Astrocyte of the hippocampus (primary cell): ENCODE data around the gene NECTIN2.
"Not testable (repeated sequence)": the region's sequence is repeated elsewhere in the genome, so short reads cannot be mapped to it uniquely, and the experiment has no call there.

Experiments used
- DNase-seq: peaks from one replicate; pipeline ENCODE4 v3.0.0; 2011; ENCODE audit warnings: low read depth, low spot score

The NECTIN2 gene

DNA sequence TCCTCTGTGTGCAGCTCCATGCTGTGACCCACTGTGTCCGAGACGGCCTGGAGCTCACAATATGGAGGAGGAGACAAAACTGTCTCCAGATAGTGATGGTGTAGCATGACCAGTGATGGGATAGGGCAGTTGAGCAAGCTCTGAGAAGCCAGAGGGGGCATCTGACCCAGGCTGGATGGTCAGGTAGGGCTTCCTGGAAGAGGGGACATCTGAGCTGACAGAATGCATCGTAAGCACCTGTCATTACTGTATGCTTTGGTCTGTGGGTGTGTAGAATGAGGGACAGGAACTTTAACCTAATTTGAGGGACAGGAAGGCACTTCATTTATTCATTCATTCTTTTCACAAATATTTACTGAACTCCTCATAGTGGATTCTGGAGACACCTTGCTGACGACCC lies 38.5 kb downstream of the NECTIN2 start:
- no peak for DNase-seq

DNA sequence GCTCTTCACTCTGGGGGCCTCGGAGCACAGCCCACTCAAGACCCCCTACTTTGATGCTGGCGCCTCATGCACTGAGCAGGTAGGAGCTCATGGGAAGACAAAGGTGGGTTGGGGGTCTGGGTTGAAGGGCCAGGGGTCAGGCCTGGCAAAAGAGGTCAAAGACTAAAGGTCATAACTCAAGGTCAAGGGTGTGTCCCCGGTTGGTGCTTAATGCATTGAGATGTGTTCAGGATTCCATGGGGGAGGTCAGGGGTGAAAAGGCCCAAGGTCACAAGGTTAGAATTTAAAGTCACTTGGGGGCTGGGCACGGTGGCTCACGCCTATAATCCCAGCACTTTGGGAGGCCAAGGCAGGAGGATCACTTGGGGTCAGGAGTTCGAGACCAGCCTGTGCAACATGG lies 40.0 kb downstream of the NECTIN2 start:
- DNase-seq, result no peak

DNA sequence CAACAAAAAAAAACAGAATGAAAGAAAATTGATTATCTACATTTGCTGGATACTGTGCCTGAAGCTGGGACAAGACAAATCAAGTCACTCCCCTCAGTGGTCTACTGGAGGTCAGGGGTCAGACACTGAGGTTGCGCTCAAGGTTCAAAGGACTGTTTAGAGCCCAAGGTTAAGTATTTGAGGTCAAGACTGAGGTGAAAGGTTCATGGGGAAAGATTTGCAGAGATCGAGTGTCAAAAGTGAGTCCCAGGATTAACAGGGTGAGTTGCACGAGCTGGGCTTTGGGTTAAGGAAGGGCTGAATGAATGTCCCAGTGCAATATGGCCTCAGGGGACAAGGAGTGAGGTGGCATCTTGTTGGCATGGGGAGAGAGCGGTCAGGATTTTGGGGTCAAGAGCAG lies 41.6 kb downstream of the NECTIN2 start:
- DNase-seq, result no peak

DNA sequence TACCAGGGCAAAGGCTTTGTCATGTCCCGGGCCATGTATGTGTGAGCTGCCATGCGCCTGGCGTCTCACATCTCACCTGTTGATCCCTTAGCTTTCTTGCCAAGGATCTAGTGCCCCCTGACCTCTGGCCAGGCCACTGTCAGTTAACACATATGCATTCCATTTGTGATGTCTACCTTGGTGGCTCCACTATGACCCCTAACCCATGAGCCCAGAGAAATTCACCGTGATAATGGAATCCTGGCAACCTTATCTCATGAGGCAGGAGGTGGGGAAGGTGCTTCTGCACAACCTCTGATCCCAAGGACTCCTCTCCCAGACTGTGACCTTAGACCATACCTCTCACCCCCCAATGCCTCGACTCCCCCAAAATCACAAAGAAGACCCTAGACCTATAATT lies 42.2 kb downstream of the NECTIN2 start:
- not testable (repeated sequence) for DNase-seq

DNA sequence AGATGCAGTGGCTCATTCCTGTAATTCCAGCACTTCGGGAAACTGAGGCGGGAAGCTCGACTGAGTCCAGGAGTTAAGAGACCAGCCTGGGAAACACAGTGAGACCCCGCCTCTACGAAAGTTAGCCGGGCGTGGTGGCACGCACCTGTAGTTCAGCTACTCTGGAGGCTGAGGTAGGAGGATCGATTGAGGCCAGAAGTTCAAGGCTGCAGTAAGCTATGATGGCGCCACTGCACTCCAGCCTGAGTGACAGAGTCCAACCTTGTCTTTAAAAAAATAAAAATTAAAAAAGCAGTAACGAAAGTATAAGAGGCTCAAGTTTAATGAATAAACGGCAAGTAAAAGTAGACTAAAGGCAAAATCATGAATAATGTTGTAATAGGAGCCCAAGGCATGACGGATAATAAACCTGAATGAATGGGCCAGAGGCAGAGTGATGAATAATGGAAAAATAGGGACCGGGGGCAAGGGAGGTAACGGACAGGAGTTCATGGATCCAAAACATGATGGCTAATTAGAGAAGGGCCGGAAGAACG lies 43.8 kb downstream of the NECTIN2 start:
- DNase-seq, result no peak

DNA sequence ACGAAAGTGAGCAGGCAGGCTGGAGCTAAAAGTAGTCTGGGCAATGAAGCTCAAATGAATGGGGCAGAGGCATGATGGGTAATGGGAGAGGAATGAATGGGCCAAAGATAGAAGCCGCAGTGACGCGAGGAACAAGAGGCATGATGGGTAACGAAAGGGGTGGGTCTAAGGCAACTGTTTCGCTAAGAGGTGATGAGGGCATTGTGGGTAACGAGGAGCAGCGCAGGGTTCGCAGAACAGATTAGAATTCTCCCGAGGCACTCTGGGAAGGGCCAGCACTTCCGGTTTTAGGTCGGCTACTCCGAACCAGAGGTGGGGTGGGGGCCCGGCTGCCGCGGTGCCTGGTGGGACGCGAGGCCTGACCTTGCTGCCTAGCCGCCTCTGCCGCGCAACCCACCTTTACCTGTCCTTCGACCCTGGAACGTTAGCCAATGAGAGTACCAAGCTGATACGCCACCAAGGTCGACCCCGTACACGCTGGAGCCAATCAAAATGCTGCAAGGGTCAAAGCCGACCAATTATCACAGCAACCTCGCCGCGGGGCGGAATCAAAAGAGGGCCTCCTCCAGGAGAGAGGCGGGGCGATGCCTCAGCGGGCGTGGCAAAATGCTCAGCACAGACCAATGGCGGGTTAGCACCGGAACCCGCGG lies 44.4 kb downstream of the NECTIN2 start:
- DNase-seq, result peak; percentile 100

DNA sequence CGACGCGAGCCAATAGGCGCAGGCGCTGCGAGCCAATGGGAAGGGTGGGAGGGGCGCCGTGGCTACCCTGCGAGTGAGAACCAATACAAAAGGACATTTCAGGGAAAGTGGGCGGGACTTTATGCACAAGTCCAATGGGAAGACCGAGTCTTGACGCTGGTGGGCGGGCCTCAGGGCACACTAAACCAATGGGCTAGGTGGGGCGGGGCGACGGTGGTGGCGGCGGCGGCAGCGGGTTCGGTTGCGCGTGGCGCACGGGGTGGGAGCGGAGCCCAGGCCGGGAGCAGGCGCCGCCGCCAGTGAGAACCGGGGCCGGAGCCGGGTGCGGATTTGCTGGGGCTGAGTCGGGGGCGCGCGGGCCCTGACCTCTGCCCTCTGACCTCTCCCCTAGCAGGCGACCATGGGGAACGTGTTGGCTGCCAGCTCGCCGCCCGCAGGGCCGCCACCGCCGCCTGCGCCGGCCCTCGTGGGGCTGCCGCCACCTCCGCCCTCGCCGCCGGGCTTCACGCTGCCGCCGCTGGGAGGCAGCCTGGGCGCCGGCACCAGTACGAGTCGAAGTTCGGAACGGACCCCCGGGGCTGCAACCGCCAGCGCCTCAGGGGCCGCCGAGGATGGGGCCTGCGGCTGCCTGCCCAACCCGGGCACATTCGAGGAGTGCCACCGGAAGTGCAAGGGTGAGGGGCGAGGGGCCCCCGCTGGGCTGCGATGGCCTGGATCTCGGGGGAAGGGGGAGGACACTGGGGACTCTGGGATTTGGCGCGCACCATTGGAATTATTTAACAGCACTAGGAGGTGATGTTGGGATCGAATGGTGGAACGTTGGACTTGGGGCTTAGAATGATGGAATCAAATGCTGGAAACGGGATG lies 45.2 kb downstream of the NECTIN2 start, which contains the start of gene TOMM40:
TSS of gene TOMM40 (plus strand) at position 239 of the 867 bp plus-strand sequence. CDS start at position 401, 162 bp downstream.
- DNase-seq, result peak; percentile 31

DNA sequence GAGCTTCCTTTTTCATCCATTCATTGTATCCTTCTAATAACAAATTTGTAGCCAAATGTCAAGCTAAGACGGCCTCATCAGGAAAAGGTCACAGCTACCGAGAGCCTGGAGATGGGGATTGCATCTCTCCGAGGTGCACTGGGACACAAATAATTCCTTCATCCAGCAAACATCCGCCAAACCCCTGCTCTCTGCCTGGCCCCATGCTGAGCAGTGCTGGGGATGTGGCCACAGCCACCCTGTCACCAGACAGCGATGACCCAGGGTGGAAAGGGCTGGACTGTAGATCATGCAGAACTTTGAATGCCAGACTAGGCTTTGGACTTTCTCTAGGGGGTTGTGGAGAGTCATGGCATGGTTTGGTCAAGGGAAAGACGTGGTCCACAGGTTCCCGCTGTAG lies 46.8 kb downstream of the NECTIN2 start:
- no peak for DNase-seq

DNA sequence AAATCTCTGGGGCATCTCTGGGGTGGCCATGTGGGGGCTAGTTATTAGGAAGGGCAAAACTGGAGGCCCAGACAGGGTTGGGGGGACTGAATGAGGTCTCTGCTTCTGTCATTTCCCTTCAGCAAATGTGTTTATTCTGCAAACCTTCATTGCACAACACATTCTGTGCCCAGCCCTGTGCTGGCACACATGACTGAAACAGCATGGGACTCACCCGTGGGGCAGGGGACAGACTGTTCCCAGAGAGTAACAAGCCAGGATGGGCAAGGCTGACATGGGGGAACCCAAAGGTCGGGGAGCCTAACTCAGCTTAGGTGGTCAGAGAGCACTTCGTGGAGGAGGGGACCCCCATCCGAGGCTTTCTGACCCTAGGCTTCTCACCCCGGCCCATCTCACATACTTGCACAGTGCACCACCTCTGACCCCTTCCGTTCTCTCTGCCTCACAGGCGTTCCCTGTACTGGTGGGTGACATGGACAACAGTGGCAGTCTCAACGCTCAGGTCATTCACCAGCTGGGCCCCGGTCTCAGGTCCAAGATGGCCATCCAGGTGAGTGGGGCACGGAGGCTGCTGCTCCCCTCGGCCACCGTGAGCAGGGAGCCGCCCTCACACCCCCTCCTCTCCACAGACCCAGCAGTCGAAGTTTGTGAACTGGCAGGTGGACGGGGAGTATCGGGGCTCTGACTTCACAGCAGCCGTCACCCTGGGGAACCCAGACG lies 47.4 kb downstream of the NECTIN2 start:
- no peak for DNase-seq

DNA sequence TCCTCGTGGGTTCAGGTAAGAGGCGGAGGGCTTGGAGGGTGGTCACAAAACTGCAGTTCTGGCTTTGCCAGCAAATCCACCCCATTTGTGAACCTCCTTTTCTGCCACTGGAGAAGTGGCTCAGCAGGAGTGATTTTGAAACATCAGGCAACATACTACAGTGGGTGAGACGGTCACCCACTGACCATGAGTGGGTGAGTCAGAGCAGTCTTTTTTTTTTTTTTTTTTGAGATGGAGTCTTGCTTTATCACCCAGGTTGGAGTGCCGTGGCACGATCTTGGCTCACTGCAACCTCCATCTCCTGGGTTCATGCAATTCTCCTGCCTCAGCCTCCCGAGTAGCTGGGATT lies 47.9 kb downstream of the NECTIN2 start:
- no peak for DNase-seq

DNA sequence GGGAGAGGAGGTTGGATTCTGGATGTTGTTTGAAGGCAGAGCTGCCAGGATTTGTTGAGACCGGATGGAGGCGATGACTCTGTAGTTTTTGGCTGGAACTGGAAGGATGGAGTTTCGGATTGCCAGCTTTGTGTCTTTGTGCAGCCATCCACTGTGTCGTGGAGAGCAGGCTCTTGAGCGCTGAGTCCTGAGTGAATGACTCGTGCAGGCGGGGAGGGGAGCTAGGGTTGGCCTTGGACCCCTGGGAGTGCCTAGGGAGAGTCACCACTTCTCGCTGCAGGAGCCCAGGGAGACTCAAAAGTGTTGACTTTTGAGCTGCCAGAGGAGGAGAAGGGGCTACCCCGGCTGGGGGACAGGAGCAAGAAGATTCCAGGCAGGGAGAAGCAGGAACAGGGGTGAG lies 48.8 kb downstream of the NECTIN2 start:
- DNase-seq, result no peak

DNA sequence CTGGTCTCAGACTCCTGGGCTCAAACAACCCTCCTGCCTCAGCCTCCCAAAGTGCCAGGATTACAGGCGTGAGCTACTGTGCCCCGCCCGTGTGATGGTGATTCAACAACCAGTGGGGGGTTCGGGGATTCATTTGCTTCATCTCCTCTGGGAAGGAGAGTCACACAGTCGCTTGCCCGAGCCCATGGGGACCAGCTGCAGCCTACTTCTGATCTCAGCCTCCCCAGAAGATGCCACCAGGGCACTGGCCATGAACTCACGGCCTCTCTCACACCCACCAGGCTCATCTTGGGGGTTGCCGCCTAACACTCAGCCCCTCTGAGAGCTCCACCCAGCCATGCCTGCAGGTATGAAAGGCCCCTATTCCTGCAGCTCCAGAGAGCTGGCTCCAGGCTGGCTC lies 51.7 kb downstream of the NECTIN2 start:
- no peak for DNase-seq

DNA sequence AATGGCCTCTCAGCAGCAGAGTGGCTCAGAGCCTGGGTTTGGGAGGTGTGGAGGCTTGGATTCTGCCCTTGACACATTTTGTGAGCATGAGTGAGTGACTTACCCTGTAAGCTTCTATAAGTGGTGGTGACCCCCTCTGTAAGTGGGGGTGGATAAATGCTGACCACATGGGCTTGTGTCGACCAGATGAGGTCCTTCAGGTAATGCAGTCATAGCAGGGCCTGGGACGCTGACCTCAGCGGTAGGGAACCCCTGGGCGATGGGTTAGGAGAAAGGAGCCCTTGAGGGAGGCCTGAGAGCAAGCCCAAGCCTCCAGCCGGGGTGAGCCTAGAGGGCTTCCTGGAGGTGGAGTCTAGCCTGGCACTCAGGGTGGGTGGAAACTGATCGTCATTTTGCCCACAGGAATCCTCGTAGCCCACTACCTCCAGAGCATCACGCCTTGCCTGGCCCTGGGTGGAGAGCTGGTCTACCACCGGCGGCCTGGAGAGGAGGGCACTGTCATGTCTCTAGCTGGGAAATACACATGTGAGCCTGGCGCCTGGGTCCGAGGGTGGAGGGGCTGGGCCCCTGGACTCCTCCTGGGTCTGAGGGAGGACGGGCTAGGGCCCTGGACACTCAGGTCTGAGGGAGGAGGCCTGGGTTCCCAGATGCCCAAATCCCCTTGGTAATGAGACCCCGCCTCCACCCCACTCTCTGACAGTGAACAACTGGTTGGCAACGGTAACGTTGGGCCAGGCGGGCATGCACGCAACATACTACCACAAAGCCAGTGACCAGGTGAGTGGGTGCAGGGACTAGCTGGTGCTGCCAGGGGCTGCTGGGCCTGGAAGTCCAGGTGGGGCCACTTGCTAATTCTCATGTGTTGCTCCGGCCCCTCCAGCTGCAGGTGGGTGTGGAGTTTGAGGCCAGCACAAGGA lies 54.5 kb downstream of the NECTIN2 start:
- no peak for DNase-seq

DNA sequence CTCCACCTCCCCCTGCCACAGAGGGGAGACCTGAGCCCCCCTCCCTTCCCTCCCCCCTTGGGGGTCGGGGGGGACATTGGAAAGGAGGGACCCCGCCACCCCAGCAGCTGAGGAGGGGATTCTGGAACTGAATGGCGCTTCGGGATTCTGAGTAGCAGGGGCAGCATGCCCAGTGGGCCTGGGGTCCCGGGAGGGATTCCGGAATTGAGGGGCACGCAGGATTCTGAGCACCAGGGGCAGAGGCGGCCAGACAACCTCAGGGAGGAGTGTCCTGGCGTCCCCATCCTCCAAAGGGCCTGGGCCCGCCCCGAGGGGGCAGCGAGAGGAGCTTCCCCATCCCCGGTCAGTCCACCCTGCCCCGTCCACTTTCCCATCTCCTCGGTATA lies 57.1 kb downstream of the NECTIN2 start:
- no peak for DNase-seq

DNA sequence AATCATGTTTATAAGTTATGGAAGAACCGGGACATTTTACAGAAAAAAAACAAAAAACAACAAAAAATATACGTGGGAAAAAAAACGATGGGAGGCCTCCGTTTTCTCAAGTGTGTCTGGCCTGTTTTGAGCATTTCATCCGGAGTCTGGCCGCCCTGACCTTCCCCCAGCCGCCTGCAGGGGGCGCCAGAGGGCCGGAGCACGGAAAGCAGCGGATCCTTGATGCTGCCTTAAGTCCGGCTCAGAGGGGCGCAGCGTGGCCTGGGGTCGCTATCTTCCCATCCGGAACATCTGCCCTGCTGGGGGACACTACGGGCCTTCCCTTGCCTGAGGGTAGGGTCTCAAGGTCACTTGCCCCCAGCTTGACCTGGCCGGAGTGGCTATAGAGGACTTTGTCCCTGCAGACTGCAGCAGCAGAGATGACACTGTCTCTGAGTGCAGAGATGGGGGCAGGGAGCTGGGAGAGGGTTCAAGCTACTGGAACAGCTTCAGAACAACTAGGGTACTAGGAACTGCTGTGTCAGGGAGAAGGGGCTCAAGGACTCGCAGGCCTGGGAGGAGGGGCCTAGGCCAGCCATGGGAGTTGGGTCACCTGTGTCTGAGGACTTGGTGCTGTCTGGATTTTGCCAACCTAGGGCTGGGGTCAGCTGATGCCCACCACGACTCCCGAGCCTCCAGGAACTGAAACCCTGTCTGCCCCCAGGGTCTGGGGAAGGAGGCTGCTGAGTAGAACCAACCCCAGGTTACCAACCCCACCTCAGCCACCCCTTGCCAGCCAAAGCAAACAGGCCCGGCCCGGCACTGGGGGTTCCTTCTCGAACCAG lies 57.7 kb downstream of the NECTIN2 start:
- peak; percentile 81 for DNase-seq

DNA sequence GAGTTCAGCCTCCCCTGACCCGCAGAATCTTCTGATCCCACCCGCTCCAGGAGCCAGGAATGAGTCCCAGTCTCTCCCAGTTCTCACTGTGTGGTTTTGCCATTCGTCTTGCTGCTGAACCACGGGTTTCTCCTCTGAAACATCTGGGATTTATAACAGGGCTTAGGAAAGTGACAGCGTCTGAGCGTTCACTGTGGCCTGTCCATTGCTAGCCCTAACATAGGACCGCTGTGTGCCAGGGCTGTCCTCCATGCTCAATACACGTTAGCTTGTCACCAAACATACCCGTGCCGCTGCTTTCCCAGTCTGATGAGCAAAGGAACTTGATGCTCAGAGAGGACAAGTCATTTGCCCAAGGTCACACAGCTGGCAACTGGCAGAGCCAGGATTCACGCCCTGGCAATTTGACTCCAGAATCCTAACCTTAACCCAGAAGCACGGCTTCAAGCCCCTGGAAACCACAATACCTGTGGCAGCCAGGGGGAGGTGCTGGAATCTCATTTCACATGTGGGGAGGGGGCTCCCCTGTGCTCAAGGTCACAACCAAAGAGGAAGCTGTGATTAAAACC lies 58.4 kb downstream of the NECTIN2 start:
- DNase-seq, result no peak

DNA sequence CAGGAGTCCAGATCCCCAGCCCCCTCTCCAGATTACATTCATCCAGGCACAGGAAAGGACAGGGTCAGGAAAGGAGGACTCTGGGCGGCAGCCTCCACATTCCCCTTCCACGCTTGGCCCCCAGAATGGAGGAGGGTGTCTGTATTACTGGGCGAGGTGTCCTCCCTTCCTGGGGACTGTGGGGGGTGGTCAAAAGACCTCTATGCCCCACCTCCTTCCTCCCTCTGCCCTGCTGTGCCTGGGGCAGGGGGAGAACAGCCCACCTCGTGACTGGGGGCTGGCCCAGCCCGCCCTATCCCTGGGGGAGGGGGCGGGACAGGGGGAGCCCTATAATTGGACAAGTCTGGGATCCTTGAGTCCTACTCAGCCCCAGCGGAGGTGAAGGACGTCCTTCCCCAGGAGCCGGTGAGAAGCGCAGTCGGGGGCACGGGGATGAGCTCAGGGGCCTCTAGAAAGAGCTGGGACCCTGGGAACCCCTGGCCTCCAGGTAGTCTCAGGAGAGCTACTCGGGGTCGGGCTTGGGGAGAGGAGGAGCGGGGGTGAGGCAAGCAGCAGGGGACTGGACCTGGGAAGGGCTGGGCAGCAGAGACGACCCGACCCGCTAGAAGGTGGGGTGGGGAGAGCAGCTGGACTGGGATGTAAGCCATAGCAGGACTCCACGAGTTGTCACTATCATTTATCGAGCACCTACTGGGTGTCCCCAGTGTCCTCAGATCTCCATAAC lies 59.5 kb downstream of the NECTIN2 start, which contains the start of gene APOE:
TSS of gene APOE (plus strand) at position 360 of the 724 bp plus-strand sequence. CDS start 829 bp downstream, outside the sequence.
- DNase-seq, result peak; percentile 49

DNA sequence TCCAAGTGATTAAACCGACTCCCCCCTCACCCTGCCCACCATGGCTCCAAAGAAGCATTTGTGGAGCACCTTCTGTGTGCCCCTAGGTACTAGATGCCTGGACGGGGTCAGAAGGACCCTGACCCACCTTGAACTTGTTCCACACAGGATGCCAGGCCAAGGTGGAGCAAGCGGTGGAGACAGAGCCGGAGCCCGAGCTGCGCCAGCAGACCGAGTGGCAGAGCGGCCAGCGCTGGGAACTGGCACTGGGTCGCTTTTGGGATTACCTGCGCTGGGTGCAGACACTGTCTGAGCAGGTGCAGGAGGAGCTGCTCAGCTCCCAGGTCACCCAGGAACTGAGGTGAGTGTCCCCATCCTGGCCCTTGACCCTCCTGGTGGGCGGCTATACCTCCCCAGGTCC lies 61.5 kb downstream of the NECTIN2 start:
- no peak for DNase-seq
